Epithelial cell of proximal tubule (primary cell): Measurements from ENCODE around the gene TMEM184A. TPM values are rescaled to one million over a fixed set of nuclear protein-coding genes. Genes with fewer than 3 reads are reported as not detected.

ENCODE experiments used
- DNase-seq: peaks from one replicate; pipeline ENCODE4 v3.0.0-alpha.2; 2011; ENCODE audit warnings: low read depth
- H3K4me3 ChIP-seq: 2 replicates; pipeline ENCODE4 v1.5.1; 2011; ENCODE audit warnings: low read depth, mild to moderate bottlenecking, low read length
- total RNA-seq: library from RNA; depleted of rRNA; stranded (reverse); fragments of >200 nt; gene quantifications from 2 replicates; pipeline ENCODE4 v1.2.3, GENCODE V29; 2015
- TF ChIP-seq, protein P1 (sequence below): conservative IDR thresholded peaks from 2 replicates; pipeline ENCODE4 v1.5.1; 2012; ENCODE audit warnings: low read depth, mild to moderate bottlenecking, low read length

The TMEM184A gene
- total RNA-seq, 1 donor from 2014 or later: 3.6 TPM

DNA sequence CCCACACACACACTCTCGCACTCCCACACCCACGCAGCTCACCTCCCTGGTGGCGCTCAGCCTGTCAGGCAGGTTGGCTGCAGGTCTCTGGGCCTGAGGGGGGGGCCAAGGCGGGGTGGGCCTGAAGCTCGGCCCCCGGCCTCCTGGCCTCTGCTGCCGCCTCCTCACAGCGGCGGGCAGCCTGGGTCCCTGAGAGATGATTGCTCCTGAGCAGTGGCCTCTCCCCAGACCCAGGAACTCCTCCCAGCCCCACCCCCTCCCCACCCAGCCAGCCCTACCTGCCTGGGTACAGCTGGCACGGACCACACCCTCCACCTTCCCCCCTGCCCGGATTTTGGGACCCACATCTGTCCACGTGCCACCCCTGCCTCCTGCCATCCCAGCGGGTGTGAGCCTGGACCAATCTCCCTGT, 4.6 kb upstream of the TMEM184A start:
- no peak for DNase-seq
- no peak overlapping the region for H3K4me3 ChIP-seq
- TF ChIP-seq, protein P1, sequence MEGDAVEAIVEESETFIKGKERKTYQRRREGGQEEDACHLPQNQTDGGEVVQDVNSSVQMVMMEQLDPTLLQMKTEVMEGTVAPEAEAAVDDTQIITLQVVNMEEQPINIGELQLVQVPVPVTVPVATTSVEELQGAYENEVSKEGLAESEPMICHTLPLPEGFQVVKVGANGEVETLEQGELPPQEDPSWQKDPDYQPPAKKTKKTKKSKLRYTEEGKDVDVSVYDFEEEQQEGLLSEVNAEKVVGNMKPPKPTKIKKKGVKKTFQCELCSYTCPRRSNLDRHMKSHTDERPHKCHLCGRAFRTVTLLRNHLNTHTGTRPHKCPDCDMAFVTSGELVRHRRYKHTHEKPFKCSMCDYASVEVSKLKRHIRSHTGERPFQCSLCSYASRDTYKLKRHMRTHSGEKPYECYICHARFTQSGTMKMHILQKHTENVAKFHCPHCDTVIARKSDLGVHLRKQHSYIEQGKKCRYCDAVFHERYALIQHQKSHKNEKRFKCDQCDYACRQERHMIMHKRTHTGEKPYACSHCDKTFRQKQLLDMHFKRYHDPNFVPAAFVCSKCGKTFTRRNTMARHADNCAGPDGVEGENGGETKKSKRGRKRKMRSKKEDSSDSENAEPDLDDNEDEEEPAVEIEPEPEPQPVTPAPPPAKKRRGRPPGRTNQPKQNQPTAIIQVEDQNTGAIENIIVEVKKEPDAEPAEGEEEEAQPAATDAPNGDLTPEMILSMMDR: no peak

DNA sequence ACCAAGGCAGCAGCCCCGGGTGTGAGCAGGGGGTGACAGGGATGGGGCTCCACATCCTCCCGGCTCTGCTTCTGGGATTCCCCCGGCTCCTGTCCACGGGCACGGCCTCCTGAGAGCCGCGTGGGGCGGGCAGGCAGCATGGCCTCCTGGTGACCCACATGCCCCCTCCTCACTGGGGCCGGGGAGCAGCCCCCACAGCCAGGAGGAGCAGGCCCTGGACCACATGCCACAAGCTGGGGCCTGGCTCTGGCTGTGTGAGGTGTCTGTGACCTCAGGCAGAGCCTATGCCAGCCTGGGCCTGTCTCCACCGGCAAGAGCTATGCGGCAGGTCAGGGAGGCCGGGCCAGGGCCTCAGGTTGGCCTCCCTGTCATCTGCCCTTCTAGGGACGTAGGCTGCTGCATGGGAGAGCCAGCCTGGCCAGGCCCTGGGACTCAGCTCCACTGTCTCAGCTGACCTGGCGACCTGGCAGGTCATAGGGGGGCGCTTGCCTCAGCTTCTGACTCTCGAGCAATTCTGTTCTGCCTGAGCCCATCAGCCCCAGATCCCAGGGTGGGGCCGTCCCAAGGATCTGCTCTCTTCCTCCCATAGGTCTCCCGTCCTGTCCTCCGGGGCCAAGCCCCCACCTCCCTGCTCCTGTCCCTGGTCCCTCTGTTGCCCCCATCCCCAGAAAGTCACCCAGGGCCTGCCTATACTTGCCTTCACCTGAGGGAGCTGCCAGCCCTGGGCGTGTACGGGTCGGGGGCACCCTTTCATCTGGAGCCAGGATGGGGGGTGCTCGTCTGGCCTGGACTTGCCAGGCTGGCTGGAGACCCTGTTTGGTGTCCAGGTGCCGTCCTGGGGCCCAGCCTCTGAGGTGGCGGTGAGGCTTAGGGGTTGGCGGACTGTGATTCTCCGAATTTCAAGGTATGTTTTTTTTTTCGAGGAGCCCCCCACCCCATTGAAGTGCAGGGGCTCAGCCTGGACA, 3.9 kb upstream of the TMEM184A start:
- no peak overlapping the region for H3K4me3 ChIP-seq
- TF ChIP-seq, protein P1: no peak

DNA sequence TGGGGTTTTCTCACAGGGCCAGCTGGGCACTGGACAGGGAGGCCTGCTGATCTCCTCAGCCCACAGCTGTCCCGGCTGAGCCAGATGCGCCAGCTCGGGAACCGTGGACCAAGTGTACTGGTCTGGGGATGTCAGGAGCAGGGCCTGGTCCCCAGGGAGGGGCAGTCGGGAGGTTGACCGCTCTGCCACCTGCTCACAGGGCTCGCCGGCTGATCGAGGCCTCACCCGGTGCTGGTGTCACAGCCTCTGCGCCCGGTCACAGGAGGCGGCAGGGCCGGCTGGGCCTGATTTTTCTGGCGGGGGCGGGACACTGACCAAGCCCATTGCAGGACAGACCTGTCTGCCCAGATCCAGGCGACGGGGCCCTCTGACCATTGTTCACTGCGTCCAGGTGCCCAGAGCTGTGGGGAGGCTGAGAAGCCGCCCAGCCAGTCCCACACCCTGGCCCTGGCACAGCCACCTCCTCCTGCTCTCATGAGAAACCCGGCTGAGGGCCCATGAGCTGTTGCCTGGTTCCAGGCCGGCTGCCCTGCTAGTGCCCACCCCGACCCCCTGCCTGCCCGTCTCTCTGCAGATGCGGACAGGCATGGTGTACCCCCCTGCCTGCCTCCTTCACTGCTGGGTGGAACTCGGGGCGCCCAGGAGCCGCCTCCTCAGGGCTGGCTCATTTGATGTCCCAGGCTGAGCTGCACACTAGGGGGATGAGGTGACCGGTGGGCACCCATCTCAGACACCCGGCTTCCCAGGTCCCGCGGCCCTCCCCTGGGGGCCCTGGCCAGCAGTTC, 3.0 kb upstream of the TMEM184A start:
- no peak for DNase-seq
- TF ChIP-seq, protein P1: no peak
- H3K4me3 ChIP-seq: no peak overlapping the region

More for the DNA sequence above, 3.9 kb upstream of the TMEM184A start:
- DNase-seq: no peak

DNA sequence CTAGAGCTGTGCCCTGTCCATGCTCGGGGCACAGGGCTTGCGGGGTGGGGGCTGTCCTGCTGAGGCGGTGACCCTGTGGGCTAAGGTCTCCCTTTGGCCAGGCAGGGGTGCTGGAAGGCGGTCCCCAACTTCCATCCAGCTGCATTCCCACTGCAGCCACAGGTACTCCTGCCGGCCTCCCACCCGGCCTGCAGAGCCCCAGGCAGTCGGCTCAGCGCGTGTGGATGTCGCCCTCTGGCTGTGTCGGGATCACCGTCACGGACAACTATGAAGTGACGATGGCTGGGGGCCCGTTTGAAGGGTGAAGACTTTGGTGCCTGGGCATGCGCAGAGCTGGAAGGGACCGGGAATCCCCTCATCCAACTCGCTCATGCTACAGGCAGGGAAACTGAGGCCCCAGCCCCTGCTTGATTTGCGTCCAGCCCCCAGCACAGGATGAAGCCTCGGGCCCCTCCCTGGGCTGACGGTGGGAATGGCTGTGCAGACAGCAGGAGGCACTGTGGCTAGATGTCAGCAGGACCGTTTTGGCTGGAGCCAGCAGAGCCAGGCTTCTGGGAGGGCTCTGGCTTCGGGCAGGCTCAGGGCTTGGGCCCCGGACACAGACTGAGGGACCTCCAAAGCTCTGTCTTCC, 2.3 kb upstream of the TMEM184A start:
- no peak for DNase-seq
- TF ChIP-seq, protein P1: no peak

DNA sequence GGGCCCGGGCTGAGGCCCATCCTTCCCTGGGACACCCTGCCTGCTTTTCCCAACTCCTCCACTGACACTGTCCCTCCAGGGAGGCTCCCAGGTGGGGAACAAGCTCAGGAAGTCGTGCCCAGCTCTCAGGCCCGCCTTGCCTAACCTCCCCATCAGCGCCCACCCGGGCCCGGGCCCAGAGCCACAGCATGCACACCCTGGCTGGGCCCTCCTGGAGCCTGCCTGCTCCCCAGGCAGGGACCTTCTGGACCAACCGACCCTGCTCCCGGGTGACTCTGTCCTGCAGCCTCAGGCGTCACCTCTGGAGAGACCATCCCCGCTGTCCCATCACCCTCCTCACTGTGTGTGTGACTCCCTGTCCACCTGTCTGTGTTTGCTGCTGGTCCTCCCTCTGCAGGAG, 1.8 kb upstream of the TMEM184A start:
- no peak overlapping the region for H3K4me3 ChIP-seq
- TF ChIP-seq, protein P1: no peak
- no peak for DNase-seq

More for the DNA sequence above, 2.3 kb upstream of the TMEM184A start:
- no peak overlapping the region for H3K4me3 ChIP-seq

DNA sequence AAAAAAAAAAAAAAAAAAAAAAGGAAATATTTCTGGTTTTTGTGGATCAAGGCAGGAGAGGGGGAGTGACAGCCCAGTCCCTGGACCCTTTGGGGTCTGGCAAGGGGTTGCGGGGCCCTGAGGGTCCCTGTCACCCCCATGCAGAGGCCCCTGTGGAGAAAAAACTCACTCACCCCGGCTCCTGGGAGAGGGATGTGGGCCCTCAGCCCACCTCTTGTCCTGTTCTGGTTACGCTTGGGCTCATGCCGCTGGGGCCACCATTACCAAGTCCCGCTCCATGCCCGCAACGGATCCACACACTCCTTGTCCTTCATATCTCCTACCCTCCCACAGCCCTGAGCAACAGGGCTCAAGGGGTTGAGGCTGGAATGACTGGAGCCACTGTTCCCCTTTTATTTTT, 1.0 kb upstream of the TMEM184A start:
- no peak for DNase-seq
- TF ChIP-seq, protein P1: no peak

More for the DNA sequence above, 1.0 kb upstream of the TMEM184A start:
- H3K4me3 ChIP-seq: no peak overlapping the region
